Activated T-helper 9 cell treated with anti-CD3 and anti-CD28 coated beads, Interleukin-2, amount 50 U/mL, for 16 hours (primary cell): ENCODE measurements around the gene IL9R.
"Not testable (repeated sequence)": the region's sequence is repeated elsewhere in the genome, so short reads cannot be mapped to it uniquely, and the experiment has no call there.

Experiments used
- DNase-seq: peaks from one replicate; pipeline ENCODE4 v3.0.0-alpha.2; 2020; ENCODE audit warnings: low read depth

The IL9R gene

GRCh38 chrX:156030474-156030873 is 33.0 kb downstream of the IL9R start:
- DNase-seq = not testable (repeated sequence)
